ENCODE data around the gene IPCEF1.
A peak's percentile ranks its signal among the peaks of the same experiment; 100 is the strongest.

IPCEF1 gene

DNA sequence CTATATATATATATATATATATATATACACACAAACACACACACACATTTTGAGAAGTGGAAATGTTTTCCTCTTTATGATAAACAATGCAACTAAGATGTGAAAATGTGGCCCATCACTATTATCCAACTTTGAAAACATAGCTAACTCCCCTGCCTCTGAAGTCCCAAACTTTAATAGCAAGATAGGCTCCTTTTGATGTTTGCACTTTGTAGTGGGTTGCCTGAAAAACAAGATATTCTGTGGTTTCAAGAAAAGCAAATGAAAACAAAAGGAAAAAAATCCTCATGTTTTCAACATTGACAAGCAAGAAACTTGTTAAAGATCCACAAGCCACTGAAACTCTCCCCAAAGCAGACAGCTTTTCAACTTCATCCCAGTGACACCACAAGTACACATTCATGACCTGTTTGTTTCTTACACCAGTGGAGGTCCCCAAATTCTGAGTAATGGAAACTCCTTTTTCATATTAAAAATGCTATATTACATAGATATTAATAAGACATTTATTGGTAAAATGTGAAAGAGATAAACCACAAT, 90.0 kb downstream of the IPCEF1 start:
- H3K4me3 ChIP-seq (IDR thresholded peaks at IDR 0.05; ENCODE audit: insufficient read depth, low read depth, low read length), result no peak overlapping the region
- no peak overlapping the region; the same call in 1 of the 2 replicates for H3K27ac ChIP-seq
- TF ChIP-seq, protein P1, sequence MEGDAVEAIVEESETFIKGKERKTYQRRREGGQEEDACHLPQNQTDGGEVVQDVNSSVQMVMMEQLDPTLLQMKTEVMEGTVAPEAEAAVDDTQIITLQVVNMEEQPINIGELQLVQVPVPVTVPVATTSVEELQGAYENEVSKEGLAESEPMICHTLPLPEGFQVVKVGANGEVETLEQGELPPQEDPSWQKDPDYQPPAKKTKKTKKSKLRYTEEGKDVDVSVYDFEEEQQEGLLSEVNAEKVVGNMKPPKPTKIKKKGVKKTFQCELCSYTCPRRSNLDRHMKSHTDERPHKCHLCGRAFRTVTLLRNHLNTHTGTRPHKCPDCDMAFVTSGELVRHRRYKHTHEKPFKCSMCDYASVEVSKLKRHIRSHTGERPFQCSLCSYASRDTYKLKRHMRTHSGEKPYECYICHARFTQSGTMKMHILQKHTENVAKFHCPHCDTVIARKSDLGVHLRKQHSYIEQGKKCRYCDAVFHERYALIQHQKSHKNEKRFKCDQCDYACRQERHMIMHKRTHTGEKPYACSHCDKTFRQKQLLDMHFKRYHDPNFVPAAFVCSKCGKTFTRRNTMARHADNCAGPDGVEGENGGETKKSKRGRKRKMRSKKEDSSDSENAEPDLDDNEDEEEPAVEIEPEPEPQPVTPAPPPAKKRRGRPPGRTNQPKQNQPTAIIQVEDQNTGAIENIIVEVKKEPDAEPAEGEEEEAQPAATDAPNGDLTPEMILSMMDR (conservative IDR thresholded peaks at IDR 0.05; ENCODE audit: low read depth, low read length), result no peak
- no peaks in the 10 kb centered on the region; the same call in 1 of the 2 replicates for H4K20me1 ChIP-seq (ENCODE audit: insufficient read depth)
- no peaks in the 10 kb centered on the region for H3K36me3 ChIP-seq (ENCODE audit: insufficient read depth)
- no peaks in the 10 kb centered on the region for H3K27me3 ChIP-seq (ENCODE audit: insufficient read depth, low read depth)
- peaks cover 28% of the 10 kb centered on the region for H3K4me1 ChIP-seq (ENCODE audit: low read depth, poor library complexity, severe bottlenecking)
- H3K4me2 ChIP-seq, result peak overlapping the region; percentile 25
- no peak overlapping the region for H2AFZ ChIP-seq (ENCODE audit: low read depth)
- H3K9ac ChIP-seq, result no peak overlapping the region
- H3K79me2 ChIP-seq (ENCODE audit: insufficient read depth, low read depth), result no peaks in the 10 kb centered on the region

DNA sequence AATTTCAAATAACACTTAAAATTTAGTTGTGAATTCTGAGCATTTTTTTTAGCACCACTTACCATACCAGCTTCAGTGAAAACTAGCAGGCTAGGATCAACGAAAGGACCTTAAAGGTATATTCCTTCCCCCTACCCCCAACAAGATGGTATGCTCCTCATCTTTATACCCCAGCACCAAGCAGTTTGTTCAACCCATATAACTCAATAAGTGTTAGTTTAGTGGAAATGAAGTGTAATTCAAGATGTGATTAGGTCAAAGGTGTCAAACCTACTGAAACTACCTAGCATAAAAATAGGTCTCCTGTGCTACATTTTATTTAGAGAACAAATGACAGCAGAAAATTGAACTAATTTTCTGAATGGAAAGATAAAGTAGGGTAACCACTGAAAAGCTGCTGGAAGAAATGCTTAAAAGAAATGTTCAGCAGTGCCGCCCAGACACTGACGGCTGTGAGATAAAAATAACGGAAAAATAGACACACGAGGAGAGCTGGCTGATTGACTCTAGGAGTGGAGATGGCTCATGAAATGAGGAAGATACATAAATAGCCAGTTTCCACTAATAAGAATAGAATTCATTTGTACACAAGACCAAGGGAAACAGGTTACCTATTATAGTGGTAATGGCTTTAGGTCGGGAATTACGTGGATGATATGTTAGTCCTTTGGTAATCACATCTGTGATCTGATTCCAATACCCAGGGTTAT, 94.8 kb downstream of the IPCEF1 start:
- Histone ChIP-seq H2AFZ (ENCODE audit: low read depth) (no peak overlapping the region), H3K36me3 (ENCODE audit: insufficient read depth) (no peaks in the 10 kb centered on the region), H3K79me2 (ENCODE audit: insufficient read depth, low read depth) (no peaks in the 10 kb centered on the region), H3K27me3 (ENCODE audit: insufficient read depth, low read depth) (no peaks in the 10 kb centered on the region), H3K27ac (no peak overlapping the region), H4K20me1 (ENCODE audit: insufficient read depth) (no peaks in the 10 kb centered on the region; the same call in 1 of the 2 replicates), H3K4me3 (IDR thresholded peaks at IDR 0.05; ENCODE audit: insufficient read depth, low read depth, low read length) (no peak overlapping the region), H3K4me1 (ENCODE audit: low read depth, poor library complexity, severe bottlenecking) (peaks cover 19% of the 10 kb centered on the region), H3K4me2 (no peak overlapping the region), H3K9ac (no peak overlapping the region)
- TF ChIP-seq, protein P1 (conservative IDR thresholded peaks at IDR 0.05; ENCODE audit: low read depth, low read length), result no peak

DNA sequence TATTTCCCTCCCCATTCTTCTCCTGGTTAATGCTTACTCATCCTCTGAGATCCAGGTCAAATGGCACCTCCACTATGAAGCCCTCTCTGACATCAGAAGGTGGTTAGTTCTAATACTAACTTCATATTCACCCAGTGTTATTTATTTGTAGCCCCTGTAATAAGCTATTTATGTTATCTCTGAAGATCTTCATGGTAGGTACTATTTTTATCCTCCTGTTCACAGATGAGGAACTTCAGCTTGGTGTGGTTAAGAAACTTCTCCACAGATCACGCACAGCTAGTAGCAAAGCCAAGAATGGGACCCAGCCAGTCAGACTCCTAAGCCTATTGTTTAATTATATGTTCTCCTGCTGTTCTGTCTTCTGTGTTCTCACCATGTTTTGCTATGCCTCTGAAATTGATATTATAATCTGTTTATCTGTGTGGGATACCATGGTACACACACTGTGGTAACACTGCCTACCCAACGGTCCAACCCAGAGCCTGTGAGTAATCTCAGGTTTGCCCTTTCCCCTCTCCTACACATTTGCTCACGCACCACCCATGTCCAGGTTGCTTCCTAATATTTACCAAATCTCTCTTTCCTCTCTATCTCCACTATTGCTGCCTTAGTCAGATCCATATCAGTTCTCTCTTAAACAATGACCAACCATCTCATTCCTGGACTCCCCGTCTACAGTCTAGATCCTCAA, 98.4 kb downstream of the IPCEF1 start:
- no peaks in the 10 kb centered on the region for H3K36me3 ChIP-seq (ENCODE audit: insufficient read depth)
- H3K9ac ChIP-seq, result no peak overlapping the region
- H3K4me1 ChIP-seq (ENCODE audit: low read depth, poor library complexity, severe bottlenecking), result peaks cover 4% of the 10 kb centered on the region
- H4K20me1 ChIP-seq (ENCODE audit: insufficient read depth), result no peaks in the 10 kb centered on the region
- H3K4me3 ChIP-seq (IDR thresholded peaks at IDR 0.05; ENCODE audit: insufficient read depth, low read depth, low read length), result no peak overlapping the region
- TF ChIP-seq, protein P1 (conservative IDR thresholded peaks at IDR 0.05; ENCODE audit: low read depth, low read length), result no peak
- no peaks in the 10 kb centered on the region for H3K27me3 ChIP-seq (ENCODE audit: insufficient read depth, low read depth)
- H2AFZ ChIP-seq (ENCODE audit: low read depth), result no peak overlapping the region
- H3K79me2 ChIP-seq (ENCODE audit: insufficient read depth, low read depth), result no peaks in the 10 kb centered on the region
- H3K27ac ChIP-seq, result no peak overlapping the region
- no peak overlapping the region for H3K4me2 ChIP-seq

DNA sequence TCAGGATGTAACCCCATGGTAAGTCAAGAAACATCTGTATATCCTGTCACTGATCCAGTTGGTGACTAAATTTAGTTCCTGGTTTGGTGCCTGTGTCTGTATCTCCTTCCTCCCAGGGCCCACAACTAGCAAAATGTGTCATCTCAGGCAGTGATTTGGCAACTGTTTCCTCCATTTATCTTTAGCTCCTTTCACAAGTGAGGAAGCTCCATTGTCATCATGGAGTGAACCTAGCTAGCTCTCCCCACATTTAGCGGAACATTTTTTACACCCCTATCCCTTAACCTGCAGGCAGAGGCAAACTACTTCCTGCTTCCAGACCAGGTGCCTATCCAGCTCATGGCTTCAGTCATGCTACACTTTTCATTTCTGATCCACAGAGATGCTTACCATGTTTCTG, 99.5 kb downstream of the IPCEF1 start:
- Histone ChIP-seq H3K9ac (no peak overlapping the region), H3K27me3 (ENCODE audit: insufficient read depth, low read depth) (no peaks in the 10 kb centered on the region), H2AFZ (ENCODE audit: low read depth) (no peak overlapping the region), H3K36me3 (ENCODE audit: insufficient read depth) (no peaks in the 10 kb centered on the region), H3K27ac (no peak overlapping the region), H3K4me2 (no peak overlapping the region), H3K4me3 (IDR thresholded peaks at IDR 0.05; ENCODE audit: insufficient read depth, low read depth, low read length) (no peak overlapping the region), H4K20me1 (ENCODE audit: insufficient read depth) (no peaks in the 10 kb centered on the region), H3K79me2 (ENCODE audit: insufficient read depth, low read depth) (no peaks in the 10 kb centered on the region), H3K4me1 (ENCODE audit: low read depth, poor library complexity, severe bottlenecking) (peaks cover 4% of the 10 kb centered on the region)
- TF ChIP-seq, protein P1 (conservative IDR thresholded peaks at IDR 0.05; ENCODE audit: low read depth, low read length), result no peak

Measured in KMS-11 (cell line).